Measurements from ENCODE around the gene ATP2C1. TPM values are rescaled to one million over a fixed set of nuclear protein-coding genes. Genes with fewer than 3 reads are reported as not detected.
A peak's percentile ranks its signal among the peaks of the same experiment; 100 is the strongest.

ATP2C1 gene
- total and polyA plus RNA-seq, 2 donors (not counting 3 experiments of a cell fraction or from before 2014, with no cell fraction given), result 50.1 to 73.3 TPM

- Histone ChIP-seq H2AFZ (ENCODE audit: low read depth, low read length) (no peak overlapping the region), H3K79me2 (ENCODE audit: control insufficient read depth, insufficient read depth, low read length) (peaks cover 85% of the 10 kb centered on the region), H3K9me1 (replicated peaks; ENCODE audit: control insufficient read depth, extremely low read depth, insufficient read depth, low read length) (peaks cover 4% of the 10 kb centered on the region), H3K4me2 (ENCODE audit: insufficient read depth, low read length) (no peak overlapping the region), H3K9me3 (replicated peaks; ENCODE audit: control insufficient read depth, insufficient read depth, low read length) (no peaks in the 10 kb centered on the region), H3K9ac (replicated peaks; ENCODE audit: extremely low read depth, insufficient read depth, low read length) (peak overlapping the region; percentile 16), H3K4me1 (ENCODE audit: control insufficient read depth, extremely low read depth, insufficient read depth, low read length) (peaks cover 10% of the 10 kb centered on the region), H3K27ac (ENCODE audit: insufficient read depth, low read depth, low read length) (peak overlapping the region; percentile 38), H3K36me3 (ENCODE audit: control insufficient read depth in 2 of 2, extremely low read depth in 1 of 2, insufficient read depth in 2 of 2, low read length in 2 of 2) (no peaks in the 10 kb centered on the region), H3K4me3 (replicated peaks in 1 of 3; ENCODE audit: insufficient read depth in 1 of 3, low read depth in 1 of 3, low read length in 3 of 3) (no peak overlapping the region), H3K27me3 (ENCODE audit: control insufficient read depth in 2 of 2, insufficient read depth in 2 of 2, low read length in 2 of 2) (no peaks in the 10 kb centered on the region), H4K20me1 (replicated peaks; ENCODE audit: control insufficient read depth, extremely low read depth, insufficient read depth, low read length) (no peaks in the 10 kb centered on the region)
- FAIRE-seq (no peak), DNase-seq (ENCODE audit: low read depth, low spot score) (no peak)
- dilution Hi-C loops (cut with MboI; ENCODE audit: extremely low pct_ligation_motif_present, low sequenced_read_pairs) (no loop called here), intact Hi-C loops (cut with micrococcal nuclease) (loop anchor here (2.0 kb wide), 1 partner anchor 32 kb away; the partner anchor contains the start of gene ATP2C1)
- BruUV-seq (replicated peaks), result no TSS peak
- TF ChIP-seq JUN (IDR thresholded peaks at IDR 0.05; ENCODE audit: borderline replicate concordance, insufficient read depth, insufficient read length, low read depth), result no peak
- no peak for TF ChIP-seq CTCF (IDR thresholded peaks at IDR 0.05; ENCODE audit: extremely low read depth in 1 of 2, insufficient read depth in 1 of 2, low read depth in 1 of 2, low read length in 2 of 2)
- TF ChIP-seq MYC (IDR thresholded peaks at IDR 0.05; ENCODE audit: low read depth, low read length), result no peak
- no peak for TF ChIP-seq EZH2 (IDR thresholded peaks at IDR 0.05; ENCODE audit: borderline replicate concordance, low read depth, low read length, severe bottlenecking)
- TF ChIP-seq GATA2 (IDR thresholded peaks at IDR 0.05; ENCODE audit: insufficient read depth, insufficient read length, low read depth, low read length), result no peak
- no peak for TF ChIP-seq FOS (IDR thresholded peaks at IDR 0.05; ENCODE audit: borderline replicate concordance, insufficient read depth, low read length)
- TF ChIP-seq MAX (IDR thresholded peaks at IDR 0.05; ENCODE audit: insufficient read depth, insufficient read length), result no peak
- no peak for TF ChIP-seq POLR2A (IDR thresholded peaks at IDR 0.05; ENCODE audit: low read depth, low read length)
- no peak for TF ChIP-seq POLR2AphosphoS5 (IDR thresholded peaks at IDR 0.05; ENCODE audit: insufficient read depth, low read depth, low read length)
- POLR2A ChIA-PET, result no interaction called here
- CTCF ChIA-PET, result interaction anchor here (1.1 to 3.7 kb wide), 4 partner anchors 8 to 32 kb away, joined by 4 to 16 read pairs (median 4); partner anchors contain the start of gene ATP2C1
Measured at GRCh38 chr3:130926504-130926903, 32.6 kb downstream of the ATP2C1 start.

Measured in endothelial cell of umbilical vein (primary cell).